Measurements from ENCODE around the gene NIFK.
"Not testable (repeated sequence)": the region's sequence is repeated elsewhere in the genome, so short reads cannot be mapped to it uniquely, and the experiment has no call there.

Gene NIFK

GRCh38 chr2:121707344-121707919, 29.2 kb downstream of the NIFK start:
- Histone ChIP-seq H3K4me3 (ENCODE audit: low read length) (no peak overlapping the region), H3K9ac (ENCODE audit: low read depth, low read length) (no peak overlapping the region; the same call in 1 of the 2 replicates), H3K27me3 (ENCODE audit: insufficient read depth, low read length) (no peaks in the 10 kb centered on the region), H3K36me3 (ENCODE audit: insufficient read depth, low read length) (no peaks in the 10 kb centered on the region), H3K4me1 (ENCODE audit: insufficient read depth, low read length) (peaks cover 5% of the 10 kb centered on the region; the same call in 1 of the 2 replicates), H3K27ac (ENCODE audit: low read depth, low read length) (no peak overlapping the region), H3K9me3 (ENCODE audit: insufficient read depth, low read depth, low read length) (no peaks in the 10 kb centered on the region)
- WGBS: 75% methylated on average over 9 of the region's 9 CpGs

DNA sequence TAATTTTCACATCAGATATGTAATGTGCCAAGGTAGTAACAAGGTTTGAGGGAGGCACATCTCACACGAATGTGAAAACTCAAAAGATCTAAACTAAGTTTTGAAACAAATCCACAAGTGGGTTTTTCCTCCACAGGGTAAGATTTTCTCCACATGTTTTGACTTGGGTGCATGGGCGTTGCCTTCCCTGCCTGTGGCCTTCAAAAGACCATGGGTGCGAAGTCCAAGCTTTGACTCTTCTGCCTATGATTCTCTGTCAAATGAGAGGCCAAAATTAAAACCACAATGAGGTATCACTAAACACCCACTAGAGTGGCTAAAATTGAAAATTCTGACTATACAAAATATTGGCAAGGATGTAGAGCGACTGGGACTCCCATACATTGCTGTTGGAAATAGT, 30.7 kb downstream of the NIFK start:
- Histone ChIP-seq H3K27me3 (ENCODE audit: insufficient read depth, low read length) (no peaks in the 10 kb centered on the region), H3K27ac (ENCODE audit: low read depth, low read length) (no peak overlapping the region), H3K4me1 (ENCODE audit: insufficient read depth, low read length) (peaks cover 5% of the 10 kb centered on the region; the same call in 1 of the 2 replicates), H3K9ac (ENCODE audit: low read depth, low read length) (no peak overlapping the region), H3K4me3 (ENCODE audit: low read length) (no peak overlapping the region), H3K36me3 (ENCODE audit: insufficient read depth, low read length) (no peaks in the 10 kb centered on the region), H3K9me3 (ENCODE audit: insufficient read depth, low read depth, low read length) (no peaks in the 10 kb centered on the region)
- WGBS: 90% methylated on average over 3 of the region's 4 CpGs

- H3K4me3 ChIP-seq (ENCODE audit: low read length): no peak overlapping the region
- H3K9ac ChIP-seq (ENCODE audit: low read depth, low read length): no peak overlapping the region
- 94% methylated on average over 8 of the region's 8 CpGs for WGBS
- H3K27me3 ChIP-seq (ENCODE audit: insufficient read depth, low read length): no peaks in the 10 kb centered on the region
- no peaks in the 10 kb centered on the region for H3K36me3 ChIP-seq (ENCODE audit: insufficient read depth, low read length)
- no peaks in the 10 kb centered on the region for H3K9me3 ChIP-seq (ENCODE audit: insufficient read depth, low read depth, low read length)
- H3K27ac ChIP-seq (ENCODE audit: low read depth, low read length): no peak overlapping the region
- peaks cover 4% of the 10 kb centered on the region; the same call in 1 of the 2 replicates for H3K4me1 ChIP-seq (ENCODE audit: insufficient read depth, low read length)
These were observed 31.3 kb downstream of the NIFK start for GRCh38 chr2:121705390-121705789.

DNA sequence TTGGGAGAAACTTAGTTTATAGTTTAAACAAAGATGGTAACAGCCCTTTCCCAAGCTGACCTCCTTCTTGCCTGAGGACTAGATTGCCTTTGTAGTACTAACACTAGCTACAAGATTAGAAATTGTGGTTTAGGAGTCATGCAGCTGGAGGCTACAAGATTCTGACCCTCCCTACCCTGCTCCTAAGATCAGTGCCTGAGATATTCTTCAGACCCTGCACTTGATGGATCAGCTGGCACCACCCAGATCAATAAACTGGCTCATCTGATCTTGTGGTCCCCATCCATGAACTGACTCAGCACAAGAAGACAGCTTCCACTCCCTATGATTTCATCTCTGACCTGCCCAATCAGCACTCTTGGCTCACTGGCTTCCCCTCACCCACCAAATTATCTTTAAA, 34.9 kb downstream of the NIFK start:
- not testable (repeated sequence) for H3K9ac ChIP-seq (ENCODE audit: low read depth, low read length); H3K4me1 ChIP-seq (ENCODE audit: insufficient read depth, low read length); H3K27ac ChIP-seq (ENCODE audit: low read depth, low read length); H3K4me3 ChIP-seq (ENCODE audit: low read length); H3K27me3 ChIP-seq (ENCODE audit: insufficient read depth, low read length); H3K9me3 ChIP-seq (ENCODE audit: insufficient read depth, low read depth, low read length); H3K36me3 ChIP-seq (ENCODE audit: insufficient read depth, low read length)

GRCh38 chr2:121699421-121700333, 37.0 kb downstream of the NIFK start:
- 88% methylated on average over 19 of the region's 19 CpGs for WGBS
- Histone ChIP-seq H3K36me3 (ENCODE audit: insufficient read depth, low read length) (no peaks in the 10 kb centered on the region), H3K27me3 (ENCODE audit: insufficient read depth, low read length) (no peaks in the 10 kb centered on the region), H3K4me1 (ENCODE audit: insufficient read depth, low read length) (peaks cover 5% of the 10 kb centered on the region; the same call in 1 of the 2 replicates), H3K9me3 (ENCODE audit: insufficient read depth, low read depth, low read length) (no peaks in the 10 kb centered on the region), H3K4me3 (ENCODE audit: low read length) (no peak overlapping the region), H3K9ac (ENCODE audit: low read depth, low read length) (no peak overlapping the region), H3K27ac (ENCODE audit: low read depth, low read length) (no peak overlapping the region)

DNA sequence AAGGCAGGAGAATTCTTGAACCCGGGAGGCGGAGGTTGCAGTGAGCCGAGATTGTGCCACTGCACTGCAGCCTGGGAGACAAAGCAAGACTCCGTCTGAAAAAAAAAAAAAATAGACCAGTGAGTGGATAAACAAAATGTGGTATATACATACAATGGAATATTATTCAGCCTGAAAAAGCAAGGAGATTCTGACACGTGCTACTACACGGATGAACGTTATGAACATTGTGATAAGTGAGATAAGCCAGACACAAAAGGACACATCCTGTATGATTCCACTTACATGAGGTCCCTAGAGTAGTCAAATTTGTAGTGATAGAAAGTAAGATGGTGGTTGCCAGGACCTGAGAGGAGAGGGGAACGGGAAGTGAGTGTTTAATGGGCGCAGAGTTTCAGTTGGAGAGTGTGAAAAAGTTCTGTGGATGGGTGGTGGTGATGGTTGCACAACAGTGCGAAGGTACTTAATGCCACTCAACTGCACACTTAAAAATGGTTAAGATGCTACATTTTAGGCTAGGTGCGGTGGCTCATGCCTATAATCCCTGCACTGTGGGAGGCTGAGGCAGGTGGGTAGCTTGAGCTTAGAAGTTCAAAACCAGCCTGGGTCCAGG, 38.3 kb downstream of the NIFK start:
- H3K36me3 ChIP-seq (ENCODE audit: insufficient read depth, low read length): no peaks in the 10 kb centered on the region
- H3K9me3 ChIP-seq (ENCODE audit: insufficient read depth, low read depth, low read length): no peaks in the 10 kb centered on the region
- WGBS: 96% methylated on average over 11 of the region's 11 CpGs
- no peak overlapping the region for H3K4me3 ChIP-seq (ENCODE audit: low read length)
- H3K9ac ChIP-seq (ENCODE audit: low read depth, low read length): no peak overlapping the region
- H3K27me3 ChIP-seq (ENCODE audit: insufficient read depth, low read length): no peaks in the 10 kb centered on the region
- no peak overlapping the region for H3K27ac ChIP-seq (ENCODE audit: low read depth, low read length)
- H3K4me1 ChIP-seq (ENCODE audit: insufficient read depth, low read length): peaks cover 7% of the 10 kb centered on the region; the same call in 1 of the 2 replicates

DNA sequence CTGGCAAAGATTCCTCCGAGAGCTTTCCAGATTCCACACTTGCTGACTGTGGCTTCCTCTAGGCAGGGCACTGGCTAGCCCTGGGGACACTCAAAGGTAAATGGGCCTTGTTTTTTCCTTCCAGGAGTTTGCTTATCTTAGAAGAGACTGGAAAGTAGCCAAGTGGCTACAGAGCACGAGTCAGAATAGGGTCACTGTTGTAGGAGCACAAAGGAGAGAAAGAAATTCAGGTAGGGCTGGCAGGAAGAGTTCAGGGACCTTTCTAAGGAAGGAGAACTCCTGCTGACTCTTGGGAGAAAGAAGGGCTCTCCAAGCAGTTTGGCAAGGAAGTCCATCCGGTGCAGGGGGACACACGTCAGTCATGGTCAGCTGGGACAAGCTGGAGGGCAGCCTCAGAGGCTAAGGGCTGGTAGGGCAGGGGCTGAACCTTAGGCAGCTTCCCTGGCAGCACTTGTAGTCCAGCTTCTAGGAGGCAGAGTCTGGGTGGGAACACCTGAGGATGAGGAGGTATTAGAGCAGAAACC, 39.5 kb downstream of the NIFK start:
- no peak overlapping the region for H3K27ac ChIP-seq (ENCODE audit: low read depth, low read length)
- H3K36me3 ChIP-seq (ENCODE audit: insufficient read depth, low read length): no peaks in the 10 kb centered on the region
- H3K9ac ChIP-seq (ENCODE audit: low read depth, low read length): no peak overlapping the region
- no peaks in the 10 kb centered on the region for H3K9me3 ChIP-seq (ENCODE audit: insufficient read depth, low read depth, low read length)
- no peak overlapping the region for H3K4me3 ChIP-seq (ENCODE audit: low read length)
- no peaks in the 10 kb centered on the region for H3K27me3 ChIP-seq (ENCODE audit: insufficient read depth, low read length)
- peaks cover 7% of the 10 kb centered on the region; the same call in 1 of the 2 replicates for H3K4me1 ChIP-seq (ENCODE audit: insufficient read depth, low read length)
- 57% methylated on average over 4 of the region's 4 CpGs for WGBS

DNA sequence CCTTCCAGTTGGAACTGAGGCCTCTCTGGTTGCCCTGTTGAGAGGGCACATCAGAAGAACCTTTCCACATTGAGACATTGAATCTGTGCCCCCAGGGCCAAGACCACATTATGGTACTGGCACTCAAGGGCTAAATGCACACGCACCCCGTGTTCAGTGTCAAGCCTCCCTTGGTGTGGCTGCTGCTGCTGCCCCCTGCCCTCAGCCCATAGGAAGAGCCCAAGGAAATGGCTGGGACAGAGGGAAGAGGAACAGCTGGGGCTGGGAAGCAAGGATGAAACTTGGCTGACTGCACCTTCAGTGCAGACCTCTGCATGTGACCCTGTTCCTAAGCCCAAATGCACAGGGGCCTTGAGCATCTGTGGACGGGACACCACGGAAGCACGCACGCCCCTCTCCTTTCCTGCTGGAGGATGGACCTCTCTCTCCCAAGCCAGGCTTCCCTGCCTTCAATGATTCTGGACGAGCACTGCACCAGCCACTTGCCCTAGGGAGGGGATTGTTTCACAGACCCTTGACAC, 40.2 kb downstream of the NIFK start:
- no peaks in the 10 kb centered on the region for H3K27me3 ChIP-seq (ENCODE audit: insufficient read depth, low read length)
- 86% methylated on average over 7 of the region's 7 CpGs for WGBS
- H3K4me1 ChIP-seq (ENCODE audit: insufficient read depth, low read length): peaks cover 7% of the 10 kb centered on the region; the same call in 1 of the 2 replicates
- H3K4me3 ChIP-seq (ENCODE audit: low read length): no peak overlapping the region
- no peak overlapping the region for H3K9ac ChIP-seq (ENCODE audit: low read depth, low read length)
- no peak overlapping the region for H3K27ac ChIP-seq (ENCODE audit: low read depth, low read length)
- H3K9me3 ChIP-seq (ENCODE audit: insufficient read depth, low read depth, low read length): no peaks in the 10 kb centered on the region
- no peaks in the 10 kb centered on the region for H3K36me3 ChIP-seq (ENCODE audit: insufficient read depth, low read length)

- Histone ChIP-seq H3K9ac (ENCODE audit: low read depth, low read length) (no peak overlapping the region), H3K27ac (ENCODE audit: low read depth, low read length) (no peak overlapping the region), H3K9me3 (ENCODE audit: insufficient read depth, low read depth, low read length) (no peaks in the 10 kb centered on the region), H3K4me3 (ENCODE audit: low read length) (no peak overlapping the region), H3K4me1 (ENCODE audit: insufficient read depth, low read length) (peaks cover 7% of the 10 kb centered on the region; the same call in 1 of the 2 replicates), H3K27me3 (ENCODE audit: insufficient read depth, low read length) (no peaks in the 10 kb centered on the region), H3K36me3 (ENCODE audit: insufficient read depth, low read length) (no peaks in the 10 kb centered on the region)
- WGBS: 19% methylated on average over 2 of the region's 2 CpGs
These were observed 41.6 kb downstream of the NIFK start for GRCh38 chr2:121695171-121695451.

DNA sequence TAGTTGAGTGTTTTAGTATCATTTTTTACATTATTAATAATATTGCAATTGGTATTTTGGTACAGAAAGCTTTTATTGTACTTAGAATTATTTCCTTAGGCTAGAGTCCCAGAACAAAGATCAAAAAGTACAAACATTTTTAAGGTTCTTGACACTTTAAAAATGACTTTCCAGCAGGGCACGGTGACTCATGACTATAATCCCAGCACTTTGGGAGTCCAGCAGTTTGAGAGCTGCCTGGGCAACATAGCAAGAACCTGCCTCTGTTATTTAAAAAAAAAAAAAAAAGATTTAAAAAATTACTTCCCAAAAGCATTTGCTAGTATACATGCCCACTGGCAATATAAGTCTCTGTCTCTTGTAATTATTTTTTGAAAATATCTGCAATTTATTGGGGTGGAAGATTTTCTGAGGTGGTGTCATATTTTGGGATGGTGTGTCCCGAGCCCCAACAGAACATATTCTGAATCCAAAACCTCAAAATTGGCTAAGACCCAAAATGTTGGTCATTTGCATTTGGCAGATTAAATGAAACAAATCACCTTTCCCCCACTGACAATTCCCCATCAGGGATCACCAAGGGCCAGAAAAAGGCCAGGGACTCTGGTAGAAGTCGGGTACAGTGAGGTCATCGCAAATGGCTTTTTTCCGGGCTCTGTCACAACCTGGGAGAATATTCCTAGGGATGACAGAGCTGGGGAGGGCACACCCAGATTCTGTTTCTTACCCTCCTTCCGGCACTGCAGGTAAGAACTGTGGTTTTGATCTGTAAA, 42.1 kb downstream of the NIFK start:
- Histone ChIP-seq H3K4me3 (ENCODE audit: low read length) (no peak overlapping the region), H3K27me3 (ENCODE audit: insufficient read depth, low read length) (no peaks in the 10 kb centered on the region), H3K9me3 (ENCODE audit: insufficient read depth, low read depth, low read length) (no peaks in the 10 kb centered on the region), H3K4me1 (ENCODE audit: insufficient read depth, low read length) (peaks cover 7% of the 10 kb centered on the region; the same call in 1 of the 2 replicates), H3K36me3 (ENCODE audit: insufficient read depth, low read length) (no peaks in the 10 kb centered on the region), H3K9ac (ENCODE audit: low read depth, low read length) (no peak overlapping the region), H3K27ac (ENCODE audit: low read depth, low read length) (no peak overlapping the region)
- 74% methylated on average over 5 of the region's 6 CpGs for WGBS

Measured in HUES64 (cell line).